T-helper 9 cell (primary cell): ENCODE data around the gene CHFR.
A peak's percentile ranks its signal among the peaks of the same experiment; 100 is the strongest.
"Not testable (repeated sequence)": the region's sequence is repeated elsewhere in the genome, so short reads cannot be mapped to it uniquely, and the experiment has no call there.

Source experiments
- DNase-seq: peaks from one replicate; pipeline ENCODE4 v3.0.0-alpha.2; 2020

Gene CHFR

GRCh38 chr12:132839558-132840235 is 47.7 kb downstream of the CHFR start:
- no peak for DNase-seq

GRCh38 chr12:132838410-132839080 is 48.9 kb downstream of the CHFR start:
- DNase-seq, result no peak

- DNase-seq, result no peak
Measured at GRCh38 chr12:132837693-132838409, 49.6 kb downstream of the CHFR start.

- no peak for DNase-seq
Measured at GRCh38 chr12:132836795-132837331, 50.5 kb downstream of the CHFR start.

- not testable (repeated sequence) for DNase-seq
Measured at GRCh38 chr12:132836230-132836629, 51.2 kb downstream of the CHFR start.

GRCh38 chr12:132835076-132836025 is 52.1 kb downstream of the CHFR start:
- no peak for DNase-seq

GRCh38 chr12:132834181-132834711 is 53.2 kb downstream of the CHFR start:
- no peak for DNase-seq

- DNase-seq, result no peak
Measured at GRCh38 chr12:132833341-132833740, 54.1 kb downstream of the CHFR start.

- DNase-seq, result no peak
Measured at GRCh38 chr12:132831771-132832170, 55.6 kb downstream of the CHFR start.

- peak; percentile 97 for DNase-seq
Measured at GRCh38 chr12:132828706-132829534, 58.5 kb downstream of the CHFR start, which contains the start of gene GOLGA3. Gene GOLGA3 (minus strand): TSS chr12:132828869. CDS start chr12:132822128, 6,741 bp downstream.

GRCh38 chr12:132827763-132828703 is 59.4 kb downstream of the CHFR start:
- DNase-seq, result no peak

GRCh38 chr12:132825861-132826260 is 61.5 kb downstream of the CHFR start:
- DNase-seq, result no peak

- no peak for DNase-seq
Measured at GRCh38 chr12:132825089-132825488, 62.3 kb downstream of the CHFR start.

- DNase-seq, result no peak
Measured at GRCh38 chr12:132824053-132824452, 63.4 kb downstream of the CHFR start.

GRCh38 chr12:132818562-132818961 is 68.8 kb downstream of the CHFR start:
- no peak for DNase-seq

- no peak for DNase-seq
Measured at GRCh38 chr12:132814232-132814631, 73.2 kb downstream of the CHFR start.

- DNase-seq, result no peak
Measured at GRCh38 chr12:132813443-132813842, 74.0 kb downstream of the CHFR start.

- DNase-seq, result no peak
Measured at GRCh38 chr12:132812631-132813305, 74.6 kb downstream of the CHFR start.

GRCh38 chr12:132809391-132809790 is 78.0 kb downstream of the CHFR start:
- DNase-seq, result not testable (repeated sequence)
